OCI-LY7 (cell line): Measurements from ENCODE around the gene ASAP3. TPM values are rescaled to one million over a fixed set of nuclear protein-coding genes. Genes with fewer than 3 reads are reported as not detected.

Source experiments
- BruUV-seq: library from RNA; stranded (reverse); fragments of 400-500 nt; replicated peaks from 2 replicates; lab custom pipeline; 2021; lab: Mats Ljungman, UMichigan
- CTCF ChIA-PET: fragments of 300-600 bp; sonication (Branson Sonifier 250); formaldehyde crosslinking; loops from one replicate; lab custom pipeline; 2022; ENCODE audit warnings: antibody characterized with exemption; ENCODE audit not compliant: unreplicated experiment; lab: Charles Lee
- POLR2A ChIA-PET: fragments of 300-600 bp; sonication (Branson Sonifier 250); formaldehyde crosslinking; loops from one replicate; lab custom pipeline; 2022; ENCODE audit warnings: antibody characterized with exemption; lab: Charles Lee
- DNase-seq: peaks from one replicate; pipeline ENCODE4 v3.0.0-alpha.2; 2015; ENCODE audit warnings: low spot score
- H2AFZ ChIP-seq: fragments of 200-600 bp; sonication (generic), shearing (Covaris generic); 2 replicates; pipeline ENCODE4 v1.6.1; 2014; ENCODE audit warnings: mild to moderate bottlenecking, antibody characterized with exemption, low read length, moderate library complexity
- H3K27ac ChIP-seq: fragments of 200-600 bp; sonication (generic); 2 replicates; pipeline ENCODE4 v1.5.1; 2014; ENCODE audit warnings: mixed run types, low read depth, mild to moderate bottlenecking, moderate library complexity, low read length, inconsistent platforms; ENCODE audit not compliant: poor library complexity, severe bottlenecking
- H3K36me3 ChIP-seq: fragments of 200-600 bp; sonication (generic); 2 replicates; pipeline ENCODE4 v1.6.1; 2014; ENCODE audit warnings: mild to moderate bottlenecking, antibody characterized with exemption, low read length, moderate library complexity, mixed read lengths; ENCODE audit not compliant: insufficient read depth
- H3K4me1 ChIP-seq: fragments of 200-600 bp; sonication (generic); 2 replicates; pipeline ENCODE4 v1.5.1; 2014; ENCODE audit warnings: mild to moderate bottlenecking, low read length; ENCODE audit not compliant: insufficient read depth, poor library complexity, severe bottlenecking
- H3K4me2 ChIP-seq: fragments of 200-600 bp; sonication (generic); 2 replicates; pipeline ENCODE4 v1.6.1; 2014; ENCODE audit warnings: mild to moderate bottlenecking, low read length
- H3K4me3 ChIP-seq: fragments of 200-600 bp; sonication (generic); 2 replicates; pipeline ENCODE4 v1.5.1; 2014; ENCODE audit warnings: mild to moderate bottlenecking, low read depth, low read length; ENCODE audit not compliant: poor library complexity, severe bottlenecking
- H3K79me2 ChIP-seq: fragments of 200-600 bp; sonication (generic); 2 replicates; pipeline ENCODE4 v1.6.1; 2016; ENCODE audit warnings: low read depth, mild to moderate bottlenecking, low read length, moderate library complexity, mixed read lengths; ENCODE audit not compliant: insufficient read depth
- H3K9me2 ChIP-seq: fragments of 200-600 bp; sonication (generic); 2 replicates; pipeline ENCODE4 v1.6.1; 2016; ENCODE audit warnings: mild to moderate bottlenecking, low read length, mixed read lengths; ENCODE audit not compliant: insufficient read depth
- H3K9me3 ChIP-seq: fragments of 200-600 bp; sonication (generic); 2 replicates; pipeline ENCODE4 v1.6.1; 2014; ENCODE audit warnings: mild to moderate bottlenecking, mixed run types, low read length, mixed read lengths
- H4K20me1 ChIP-seq: fragments of 200-600 bp; sonication (generic); 2 replicates; pipeline ENCODE4 v1.6.1; 2014; ENCODE audit warnings: mild to moderate bottlenecking, antibody characterized with exemption, low read length, moderate library complexity, mixed read lengths; ENCODE audit not compliant: insufficient read depth
- CTCF ChIP-seq: fragments of 200-600 bp; sonication (generic); conservative IDR thresholded peaks from 2 replicates; pipeline ENCODE4 v1.5.1; 2014; ENCODE audit warnings: mild to moderate bottlenecking, antibody characterized with exemption, low read length, moderate library complexity, mixed read lengths
- EZH2phosphoT487 ChIP-seq: fragments of 200-600 bp; sonication (generic); IDR thresholded peaks from 2 replicates; pipeline ENCODE4 v1.6.1; 2018; ENCODE audit warnings: low read depth, borderline replicate concordance, mild to moderate bottlenecking, mixed run types, antibody characterized with exemption, low read length, moderate library complexity, mixed read lengths
- intact Hi-C: fragments of 100-400 bp; cut with micrococcal nuclease; formaldehyde crosslinking; loops from one replicate; pipeline ENCODE4 v1.10.0; 2022; ENCODE audit not compliant: unreplicated experiment
- total RNA-seq, 2 experiments: library from RNA; depleted of rRNA in 1 of 2; stranded (reverse); fragments of >200 nt in 1 of 2; shearing (Covaris generic) in 1 of 2; gene quantifications; 2 replicates each; pipeline ENCODE4 v1.2.3, GENCODE V29; 2014 to 2022

Gene ASAP3
- total RNA-seq, 2 experiments from 2014 or later = 5.9 to 14.9 TPM

- no TSS peak for BruUV-seq
- Histone ChIP-seq H2AFZ (no peak overlapping the region), H3K9me2 (no peaks in the 10 kb centered on the region), H3K9me3 (no peaks in the 10 kb centered on the region), H3K79me2 (no peaks in the 10 kb centered on the region), H3K4me1 (peaks cover 10% of the 10 kb centered on the region), H4K20me1 (no peaks in the 10 kb centered on the region), H3K4me3 (no peak overlapping the region), H3K36me3 (no peaks in the 10 kb centered on the region), H3K4me2 (no peak overlapping the region), H3K27ac (no peak overlapping the region)
- no peak for DNase-seq
- POLR2A ChIA-PET = no interaction called here
- TF ChIP-seq CTCF = no peak
- no peak for TF ChIP-seq EZH2phosphoT487
- CTCF ChIA-PET = no interaction called here
- intact Hi-C loops = no loop called here
These were observed 8.3 kb downstream of the ASAP3 start for GRCh38 chr1:23475641-23476040.

GRCh38 chr1:23475134-23475628 lies 8.8 kb downstream of the ASAP3 start:
- no peaks in the 10 kb centered on the region for H3K9me3 ChIP-seq
- no peaks in the 10 kb centered on the region for H4K20me1 ChIP-seq
- no peak overlapping the region for H3K4me2 ChIP-seq
- intact Hi-C loops = no loop called here
- no peak overlapping the region for H3K4me3 ChIP-seq
- no peak overlapping the region for H2AFZ ChIP-seq
- no peaks in the 10 kb centered on the region for H3K36me3 ChIP-seq
- no TSS peak for BruUV-seq
- no peaks in the 10 kb centered on the region for H3K79me2 ChIP-seq
- ChIA-PET POLR2A (no interaction called here), CTCF (no interaction called here)
- no peak for TF ChIP-seq CTCF
- TF ChIP-seq EZH2phosphoT487 = no peak
- no peaks in the 10 kb centered on the region for H3K9me2 ChIP-seq
- H3K4me1 ChIP-seq = peaks cover 5% of the 10 kb centered on the region
- no peak overlapping the region for H3K27ac ChIP-seq
- DNase-seq = no peak

- Histone ChIP-seq H4K20me1 (no peaks in the 10 kb centered on the region), H3K4me2 (no peak overlapping the region), H3K36me3 (no peaks in the 10 kb centered on the region), H2AFZ (no peak overlapping the region), H3K4me1 (no peaks in the 10 kb centered on the region), H3K9me3 (no peaks in the 10 kb centered on the region), H3K27ac (no peak overlapping the region), H3K9me2 (no peaks in the 10 kb centered on the region), H3K79me2 (no peaks in the 10 kb centered on the region), H3K4me3 (no peak overlapping the region)
- ChIA-PET CTCF (no interaction called here), POLR2A (no interaction called here)
- intact Hi-C loops = no loop called here
- no peak for TF ChIP-seq CTCF
- no peak for TF ChIP-seq EZH2phosphoT487
- no TSS peak for BruUV-seq
- no peak for DNase-seq
These were observed 10.8 kb downstream of the ASAP3 start for GRCh38 chr1:23473037-23473800.
